Spleen (tissue), 11 donors: ENCODE results near the gene TENT4B. TPM values are rescaled to one million over a fixed set of nuclear protein-coding genes. Genes with fewer than 3 reads are reported as not detected.

Experiments used
- DNase-seq: peaks from one replicate; pipeline ENCODE4 v3.0.0-alpha.2; 2020
- H3K27ac ChIP-seq, 8 donors: fragments of 200-600 bp; sonication (generic) in 7 of 8; 1 replicate in 4 of 8; 2 replicates in 4 of 8; pipeline versions ENCODE4 v1.5.0 to v1.8.0; 2016 to 2021; ENCODE audit warnings: inconsistent platforms in 4 of 8, mild to moderate bottlenecking in 4 of 8, moderate library complexity in 1 of 8
- H3K27me3 ChIP-seq, 7 donors: fragments of 200-600 bp; sonication (generic) in 6 of 7; replicated peaks in 1 of 7; 1 replicate in 4 of 7; 2 replicates in 3 of 7; pipeline versions ENCODE4 v1.5.0 to v1.8.0; 2016 to 2021; ENCODE audit warnings: inconsistent platforms in 3 of 7, mild to moderate bottlenecking in 1 of 7
- H3K36me3 ChIP-seq, 6 donors: fragments of 200-600 bp; sonication (generic) in 5 of 6; 1 replicate in 4 of 6; 2 replicates in 2 of 6; pipeline versions ENCODE4 v1.5.0 to v1.8.0; 2016 to 2021; ENCODE audit warnings: inconsistent platforms in 2 of 6
- H3K4me1 ChIP-seq, 6 donors: fragments of 200-600 bp; sonication (generic) in 5 of 6; 1 replicate in 3 of 6; 2 replicates in 3 of 6; pipeline versions ENCODE4 v1.5.0 to v1.8.0; 2016 to 2021; ENCODE audit warnings: inconsistent platforms in 3 of 6
- H3K4me3 ChIP-seq, 8 donors: fragments of 200-600 bp; sonication (generic) in 7 of 8; 1 replicate in 4 of 8; 2 replicates in 4 of 8; pipeline versions ENCODE4 v1.5.0 to v1.8.0; 2016 to 2021; ENCODE audit warnings: inconsistent platforms in 4 of 8, mild to moderate bottlenecking in 4 of 8, moderate library complexity in 2 of 8
- H3K9me3 ChIP-seq, 8 donors: fragments of 200-600 bp; sonication (generic) in 7 of 8; 1 replicate in 4 of 8; 2 replicates in 4 of 8; pipeline versions ENCODE4 v1.5.0 to v1.8.0; 2016 to 2021; ENCODE audit warnings: inconsistent platforms in 4 of 8
- CTCF ChIP-seq, 11 experiments: fragments of 200-600 bp in 7 of 11; fragments of 450-650 bp in 4 of 11; sonication (generic) in 4 of 11; IDR thresholded peaks in 8 of 11; conservative IDR thresholded peaks in 3 of 11; 1 replicate in 7 of 11; 2 replicates in 4 of 11; pipeline versions ENCODE4 v1.4.0 to v1.8.0; 2016 to 2021; ENCODE audit warnings: antibody characterized with exemption in 11 of 11, inconsistent platforms in 4 of 11, mild to moderate bottlenecking in 1 of 11
- POLR2A ChIP-seq, 3 donors: fragments of 450-650 bp; IDR thresholded peaks; one replicate each; pipeline ENCODE4 v1.5.1; 2017; ENCODE audit warnings: antibody characterized with exemption in 3 of 3, mild to moderate bottlenecking in 1 of 3
- POLR2AphosphoS5 ChIP-seq, 3 donors: sonication (generic); formaldehyde crosslinking; IDR thresholded peaks; one replicate each; pipeline ENCODE4 v1.5.1; 2017; ENCODE audit warnings: antibody characterized with exemption in 3 of 3
- WGBS, 5 donors: extraction: QIAGEN DNeasy Blood & Tissue Kit in 3 of 5; methylation state at CpG; one replicate each; pipeline versions ENCODE4 v1.1.5 to v1.1.7; 2013 to 2018; 5-methylcytosine and 5-hydroxymethylcytosine counted together
- intact Hi-C: fragments of 100-400 bp; cut with DNase I; formaldehyde crosslinking; loops from one replicate; pipeline ENCODE4 v1.15.0; 2023; ENCODE audit warnings: low total_unique reads
- polyA plus RNA-seq, 3 donors: library from polyadenylated mRNA; stranded (reverse); fragments of 200-250 nt; gene quantifications; one replicate each; pipeline ENCODE4 v1.2.1, GENCODE V29; 2013
- total RNA-seq, 7 donors: library from RNA; depleted of rRNA in 3 of 7; stranded (reverse); fragments of >200 nt in 3 of 7; fragmentation: NEBNext Ultra II Directional in 4 of 7; extraction: Animal tissue kit (Norgen Biotek cat#: 25700) in 4 of 7; gene quantifications; one replicate each; pipeline versions ENCODE4 v1.1.0 to v1.2.1, GENCODE V29; 2016 to 2021
- donor health status: healthy with polysubstance abuse.
- donor health status: DM: no; HTN: no; CAD: no; lungs with moderate emphysema.
- donor health status: DM: no; HTN: no; CAD: no.
- donor health status: Bipolar disorder and iron deficiency.
- donor health status: healthy.
- donor health status: DM: no; HTN: no; CAD: no.
- donor health status: DM: yes; HTN: yes; CAD: no.

TENT4B gene
- total and polyA plus RNA-seq, 10 donors, result 4.2 to 16.4 (median 12.1) TPM

- no peaks in the 10 kb centered on the region for H3K27me3 ChIP-seq
- H3K36me3 ChIP-seq, result no peaks in the 10 kb centered on the region
- H3K4me1 ChIP-seq, result peaks cover 12 to 84% (median 55%) of the 10 kb centered on the region in 6 donors
- 59 to 71% (median 66%) methylated on average over 3 of the region's 3 CpGs for WGBS, 5 donors
- no peak overlapping the region for H3K4me3 ChIP-seq
- peak overlapping the region in 5 of 8 donors; percentile 59 to 78 (median 68) for H3K27ac ChIP-seq
- DNase-seq, result no peak
- no peak for TF ChIP-seq CTCF (IDR thresholded peaks at IDR 0.05 in 8 of 11, conservative IDR thresholded peaks at IDR 0.05 in 3 of 11)
- TF ChIP-seq POLR2AphosphoS5 (IDR thresholded peaks at IDR 0.05), result no peak
- intact Hi-C loops, result no loop called here
- no peaks in the 10 kb centered on the region for H3K9me3 ChIP-seq
Observed at GRCh38 chr16:50201787-50202186, 48.7 kb downstream of the TENT4B start.

DNA sequence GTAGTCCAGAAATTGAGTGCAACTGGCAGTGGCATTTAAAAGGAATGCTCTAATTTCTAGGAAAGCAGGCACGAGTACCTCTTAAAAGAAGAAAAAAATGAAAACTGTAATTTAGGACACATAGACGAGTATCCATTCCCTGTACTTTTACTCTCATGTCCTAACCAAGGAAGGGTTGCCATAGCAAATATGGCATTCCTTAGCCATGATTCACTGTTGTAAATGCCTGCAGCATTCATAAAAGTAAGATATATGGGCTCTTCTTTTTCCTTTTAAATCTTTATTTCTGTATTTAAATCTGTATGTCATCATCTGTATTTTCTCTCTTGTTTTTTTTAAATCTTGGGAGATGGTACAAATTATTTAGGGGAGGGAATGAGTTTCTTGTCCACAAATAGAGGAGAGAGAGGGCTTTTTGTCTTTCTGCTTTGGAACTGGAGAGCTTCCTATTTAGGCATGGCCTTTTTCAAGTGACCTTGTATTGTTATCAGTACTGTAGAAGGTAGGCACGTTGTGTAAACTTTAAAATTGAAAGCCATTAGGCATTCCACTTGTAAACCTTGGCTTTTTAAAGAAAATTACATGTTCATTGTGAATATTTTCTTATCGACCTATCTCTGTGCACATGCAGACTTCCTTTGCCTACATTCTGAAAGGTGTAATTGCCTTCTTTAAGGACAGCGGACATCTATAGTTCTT, 50.0 kb downstream of the TENT4B start:
- H3K4me1 ChIP-seq, result peaks cover 10 to 82% (median 54%) of the 10 kb centered on the region in 6 donors
- 64 to 84% (median 72%) methylated on average over 5 of the region's 5 CpGs for WGBS, 5 donors
- no peaks in the 10 kb centered on the region for H3K27me3 ChIP-seq
- intact Hi-C loops, result no loop called here
- no peak for DNase-seq
- no peak for TF ChIP-seq POLR2A (IDR thresholded peaks at IDR 0.05)
- no peak for TF ChIP-seq CTCF (IDR thresholded peaks at IDR 0.05 in 8 of 11, conservative IDR thresholded peaks at IDR 0.05 in 3 of 11)
- no peak for TF ChIP-seq POLR2AphosphoS5 (IDR thresholded peaks at IDR 0.05)
- H3K4me3 ChIP-seq, result no peak overlapping the region
- no peaks in the 10 kb centered on the region for H3K9me3 ChIP-seq
- H3K36me3 ChIP-seq, result no peaks in the 10 kb centered on the region
- peak overlapping the region in 7 of 8 donors; percentile 10 to 78 (median 62) for H3K27ac ChIP-seq

DNA sequence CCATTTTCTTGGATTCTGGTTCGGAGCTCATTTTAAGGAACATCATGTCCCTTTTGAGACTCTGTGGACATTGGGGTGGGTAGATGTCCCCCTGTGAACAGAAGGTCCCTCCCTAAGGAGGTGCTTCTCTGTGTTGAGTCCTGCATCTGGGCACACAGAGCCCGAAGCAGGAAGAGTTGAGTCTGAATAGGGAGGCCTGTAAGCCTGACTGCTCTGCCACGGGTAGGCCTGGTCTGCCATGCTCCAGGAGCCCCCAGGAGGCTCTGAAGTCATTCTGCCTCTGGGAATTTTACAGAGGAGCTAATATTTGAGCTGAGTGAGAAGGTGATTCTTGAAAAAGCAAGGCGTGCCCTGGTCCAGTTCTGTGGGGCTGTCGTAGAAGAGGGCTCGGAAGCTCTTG, 50.6 kb downstream of the TENT4B start:
- WGBS, 5 donors, result 85 to 90% (median 86%) methylated on average over 6 of the region's 6 CpGs
- Histone ChIP-seq H3K4me3 (no peak overlapping the region), H3K9me3 (no peaks in the 10 kb centered on the region), H3K27ac (peak overlapping the region in 7 of 8 donors; percentile 30 to 78 (median 62)), H3K4me1 (peaks cover 15 to 82% (median 56%) of the 10 kb centered on the region in 6 donors), H3K27me3 (no peaks in the 10 kb centered on the region), H3K36me3 (no peaks in the 10 kb centered on the region)
- TF ChIP-seq POLR2A (IDR thresholded peaks at IDR 0.05), result no peak
- no peak for TF ChIP-seq CTCF (IDR thresholded peaks at IDR 0.05 in 8 of 11, conservative IDR thresholded peaks at IDR 0.05 in 3 of 11)
- TF ChIP-seq POLR2AphosphoS5 (IDR thresholded peaks at IDR 0.05), result no peak
- no peak for DNase-seq
- intact Hi-C loops, result no loop called here

GRCh38 chr16:50204453-50205108, 51.5 kb downstream of the TENT4B start:
- H3K4me3 ChIP-seq, result no peak overlapping the region
- 79 to 85% (median 82%) methylated on average over 6 of the region's 6 CpGs for WGBS, 5 donors
- DNase-seq, result no peak
- no peaks in the 10 kb centered on the region for H3K27me3 ChIP-seq
- H3K36me3 ChIP-seq, result no peaks in the 10 kb centered on the region
- no peaks in the 10 kb centered on the region for H3K9me3 ChIP-seq
- peaks cover 16 to 82% (median 58%) of the 10 kb centered on the region in 6 donors for H3K4me1 ChIP-seq
- peak overlapping the region in 4 of 8 donors; percentile 59 to 78 (median 70) for H3K27ac ChIP-seq
- intact Hi-C loops, result loop anchor here (5.0 kb wide), 2 partner anchors 52 to 177 kb away; partner anchors contain the start of genes CNEP1R1 and TENT4B
- no peak for TF ChIP-seq CTCF (IDR thresholded peaks at IDR 0.05 in 8 of 11, conservative IDR thresholded peaks at IDR 0.05 in 3 of 11)
- no peak for TF ChIP-seq POLR2A (IDR thresholded peaks at IDR 0.05)
- no peak for TF ChIP-seq POLR2AphosphoS5 (IDR thresholded peaks at IDR 0.05)
